ENCODE results near the gene PRR30. TPM values are rescaled to one million over a fixed set of nuclear protein-coding genes. Genes with fewer than 3 reads are reported as not detected.

PRR30 gene
- total and polyA plus RNA-seq, 10 of the 15 experiments (the other 5 are each of a cell fraction or from before 2014, with no cell fraction given): not detected

GRCh38 chr2:27143285-27143684 is 4.1 kb upstream of the PRR30 start (continued):
- no peak for TF ChIP-seq SKIL (IDR thresholded peaks at IDR 0.05; ENCODE audit: low read depth, poor library complexity, severe bottlenecking)
- TF ChIP-seq POLR2AphosphoS5 (IDR thresholded peaks at IDR 0.05; ENCODE audit: low read length): no peak
- no peak for TF ChIP-seq KAT2A (conservative IDR thresholded peaks at IDR 0.05; ENCODE audit: control insufficient read depth, low read depth, low read length)
- TF ChIP-seq ZNF622 (IDR thresholded peaks at IDR 0.05): no peak
- no peak for TF ChIP-seq POLR2A (IDR thresholded peaks at IDR 0.05; ENCODE audit: low read depth, low read length)
- no peak for TF ChIP-seq ZNF24 (IDR thresholded peaks at IDR 0.05)

- in situ Hi-C loops (cut with MboI) (no loop called here), intact Hi-C loops (cut with micrococcal nuclease; ENCODE audit: unreplicated experiment) (no loop called here)
- no peak for ATAC-seq
- no peaks in the 10 kb centered on the region; a peak in 1 of 4 replicates for H3K27me3 ChIP-seq (replicated peaks in 1 of 2; ENCODE audit: control insufficient read depth in 2 of 2, insufficient read depth in 2 of 2, low read length in 1 of 2)
- H3K36me3 ChIP-seq (ENCODE audit: control insufficient read depth in 2 of 2, insufficient read depth in 2 of 2, low read length in 1 of 2): no peaks in the 10 kb centered on the region
- ChIA-PET SMC1A (ENCODE audit: uncharacterized antibody, unreplicated experiment) (no interaction called here), CTCF (no interaction called here), RAD21 (ENCODE audit: unreplicated experiment) (no interaction called here), POLR2A (interaction anchor here (0.6 kb wide), 1 partner anchor 23 kb away, joined by 3 read pairs; no protein-coding TSS in a partner anchor)
- DNase-seq (ENCODE audit: low read depth, low spot score): no peak
- no peak overlapping the region for H3K4me3 ChIP-seq
- no peak overlapping the region for H3K9ac ChIP-seq (ENCODE audit: control insufficient read depth, insufficient read depth, low read length)
- BruUV-seq (replicated peaks): no TSS peak
- peaks cover 5% of the 10 kb centered on the region for H3K4me1 ChIP-seq (ENCODE audit: control insufficient read depth, insufficient read depth, low read length)
- no peak overlapping the region for H3K4me2 ChIP-seq (ENCODE audit: control insufficient read depth, insufficient read depth)
- FAIRE-seq: no peak
- no peak overlapping the region for H3K27ac ChIP-seq (ENCODE audit: control insufficient read depth, insufficient read depth)
- H3K79me2 ChIP-seq (ENCODE audit: control insufficient read depth, insufficient read depth, low read length): peaks cover 13% of the 10 kb centered on the region
- H3K9me3 ChIP-seq (replicated peaks; ENCODE audit: control insufficient read depth, insufficient read depth, low read length): no peaks in the 10 kb centered on the region
- no peak overlapping the region for H2AFZ ChIP-seq (ENCODE audit: control insufficient read depth, low read depth, low read length)
- WGBS (ENCODE audit: insufficient coverage, insufficient replicate concordance, low lambda C conversion rate, missing lambda C conversion rate): 39% methylated on average over 7 of the region's 7 CpGs
- H4K20me1 ChIP-seq (ENCODE audit: control insufficient read depth, insufficient read depth): no peaks in the 10 kb centered on the region
- TF ChIP-seq ZNF274 (IDR thresholded peaks at IDR 0.05; ENCODE audit: insufficient read depth, insufficient read length) (no peak), NFXL1 (IDR thresholded peaks at IDR 0.05; ENCODE audit: borderline replicate concordance) (no peak), FOXM1 (IDR thresholded peaks at IDR 0.05; ENCODE audit: low read depth, low read length) (no peak), BMI1 (IDR thresholded peaks at IDR 0.05; ENCODE audit: borderline replicate concordance) (no peak), ATF7 (IDR thresholded peaks at IDR 0.05; ENCODE audit: low read depth) (no peak), SMARCA5 (IDR thresholded peaks at IDR 0.05) (no peak), KDM1A (IDR thresholded peaks at IDR 0.05; ENCODE audit: borderline replicate concordance) (no peak), PKNOX1 (IDR thresholded peaks at IDR 0.05) (no peak)
Measured at GRCh38 chr2:27138111-27138510, 1.1 kb downstream of the PRR30 start.

Measured in GM12878 (cell line).